K562 (cell line): ENCODE results near the gene ENOX2. TPM values are rescaled to one million over a fixed set of nuclear protein-coding genes. Genes with fewer than 3 reads are reported as not detected.
A peak's percentile ranks its signal among the peaks of the same experiment; 100 is the strongest.

Experiments
- CEBPG ChIP-seq, 3 experiments: fragments of 200-800 bp in 1 of 3; sonication (Bioruptor generic) in 1 of 3; sonication (generic) in 1 of 3; formaldehyde crosslinking in 1 of 3; IDR thresholded peaks in 2 of 3; conservative IDR thresholded peaks in 1 of 3; 2 replicates each; pipeline versions ENCODE4 v1.6.1 to v1.8.0; 2016 to 2022; ENCODE audit warnings: missing compliant biosample characterization in 2 of 3, missing genetic modification characterization in 2 of 3, mild to moderate bottlenecking in 1 of 3, missing genetic modification reagents in 1 of 3
- DDX20 ChIP-seq: fragments of 450-650 bp; IDR thresholded peaks from 2 replicates; pipeline ENCODE4 v1.6.1; 2016; ENCODE audit warnings: missing genetic modification characterization, low read depth, mild to moderate bottlenecking, missing compliant biosample characterization, moderate library complexity
- FOSL1 ChIP-seq: fragments of 200-800 bp; sonication (Bioruptor generic); conservative IDR thresholded peaks from 2 replicates; pipeline ENCODE4 v1.6.1; 2016; ENCODE audit warnings: missing genetic modification characterization, missing compliant biosample characterization
- GATAD2B ChIP-seq: fragments of 450-650 bp; IDR thresholded peaks from 2 replicates; pipeline ENCODE4 v1.6.1; 2017; ENCODE audit warnings: mild to moderate bottlenecking, borderline replicate concordance
- HOXB6 ChIP-seq: fragments of 250-450 bp; sonication (Bioruptor Pico); IDR thresholded peaks from 2 replicates; pipeline ENCODE4 v1.5.1; 2022; ENCODE audit warnings: mild to moderate bottlenecking, borderline replicate concordance
- MCM3 ChIP-seq: fragments of 450-650 bp; IDR thresholded peaks from 2 replicates; pipeline ENCODE4 v1.6.1; 2016
- NFXL1 ChIP-seq: fragments of 450-650 bp; formaldehyde crosslinking; IDR thresholded peaks from 2 replicates; pipeline ENCODE4 v1.4.0; 2021; ENCODE audit warnings: mild to moderate bottlenecking
- PTRF ChIP-seq: fragments of 450-650 bp; IDR thresholded peaks from 2 replicates; pipeline ENCODE4 v1.6.1; 2016; ENCODE audit warnings: mild to moderate bottlenecking, missing genetic modification characterization, missing compliant biosample characterization
- SMC3 ChIP-seq: conservative IDR thresholded peaks from 2 replicates; pipeline ENCODE4 v1.6.1; 2011; ENCODE audit warnings: low read depth, low read length, improper control_type of control experiment; ENCODE audit not compliant: insufficient read depth
- ZC3H11A ChIP-seq: IDR thresholded peaks from 2 replicates; pipeline ENCODE4 v1.6.1; 2012; ENCODE audit warnings: low read depth, low read length, improper control_type of control experiment
- ZFPM2 ChIP-seq: fragments of 250-450 bp; sonication (Bioruptor Pico); IDR thresholded peaks from 2 replicates; pipeline ENCODE4 v1.5.1; 2022; ENCODE audit warnings: mild to moderate bottlenecking
- ZNF174 ChIP-seq: fragments of 250-450 bp; sonication (Bioruptor Pico); IDR thresholded peaks from 2 replicates; pipeline ENCODE4 v1.4.0; 2020; ENCODE audit warnings: mild to moderate bottlenecking
- ZNF764 ChIP-seq: fragments of 250-450 bp; sonication (Bioruptor Pico); IDR thresholded peaks from 2 replicates; pipeline ENCODE4 v1.4.0; 2020; ENCODE audit warnings: low read depth, mild to moderate bottlenecking, moderate library complexity
- ZNF830 ChIP-seq: fragments of 250-450 bp; sonication (Bioruptor Pico); IDR thresholded peaks from 2 replicates; pipeline ENCODE4 v1.5.0; 2021; ENCODE audit warnings: mild to moderate bottlenecking
- polyA plus RNA-seq, 8 experiments: library from polyadenylated mRNA; depleted of rRNA in 4 of 8; stranded (reverse) in 5 of 8; unstranded in 3 of 8; fragments of >200 nt; fragmentation: Nextera tagmentation in 2 of 8; fragmentation: Illumina TruSeq in 1 of 8; extraction: Ambion mirVana in 2 of 8; extraction: Trizol in 1 of 8; gene quantifications; 2 replicates each; pipeline versions ENCODE4 v1.2.1 to v1.2.3, GENCODE V29; 2011 to 2014; ENCODE audit warnings: inconsistent platforms in 1 of 8, missing spikeins in 1 of 8
- total RNA-seq, 7 experiments: library from RNA; depleted of rRNA in 6 of 7; stranded (reverse); fragments of >200 nt in 6 of 7; fragmentation: Illumina TruSeq in 2 of 7; extraction: Trizol in 2 of 7; gene quantifications; 2 replicates each; pipeline versions ENCODE4 v1.2.1 to v1.2.3, GENCODE V29; 2011 to 2021; ENCODE audit warnings: low replicate concordance in 1 of 7
- TF ChIP-seq, protein P1 (sequence below): fragments of 450-650 bp; formaldehyde crosslinking; IDR thresholded peaks from 2 replicates; pipeline ENCODE4 v1.4.0; 2020; ENCODE audit warnings: mild to moderate bottlenecking, mixed read lengths
- TF ChIP-seq, protein P2 (sequence below), 2 experiments: fragments of 450-650 bp in 1 of 2; sonication (generic) in 1 of 2; formaldehyde crosslinking in 1 of 2; IDR thresholded peaks in 1 of 2; conservative IDR thresholded peaks in 1 of 2; 2 replicates each; pipeline versions ENCODE4 v1.6.1 to v1.8.1; 2016 to 2023; ENCODE audit warnings: mild to moderate bottlenecking in 2 of 2, moderate library complexity in 2 of 2, inconsistent platforms in 1 of 2, missing genetic modification reagents in 1 of 2
- TF ChIP-seq, protein P3 (sequence below): fragments of 250-450 bp; sonication (Bioruptor Pico); IDR thresholded peaks from 2 replicates; pipeline ENCODE4 v1.5.0; 2021
- TF ChIP-seq, protein P4 (sequence below): sonication (generic); formaldehyde crosslinking; IDR thresholded peaks from 2 replicates; pipeline ENCODE4 v1.8.1; 2023; ENCODE audit warnings: mild to moderate bottlenecking, missing genetic modification reagents
- TF ChIP-seq, protein P5 (sequence below), 2 experiments: fragments of 450-650 bp; IDR thresholded peaks; 2 replicates each; pipeline ENCODE4 v1.6.1; 2016

The ENOX2 gene
- total and polyA plus RNA-seq, 9 of the 15 experiments (the other 6 are each of a cell fraction or from before 2014, with no cell fraction given) = 6.1 to 24.0 (median 13.8) TPM

DNA sequence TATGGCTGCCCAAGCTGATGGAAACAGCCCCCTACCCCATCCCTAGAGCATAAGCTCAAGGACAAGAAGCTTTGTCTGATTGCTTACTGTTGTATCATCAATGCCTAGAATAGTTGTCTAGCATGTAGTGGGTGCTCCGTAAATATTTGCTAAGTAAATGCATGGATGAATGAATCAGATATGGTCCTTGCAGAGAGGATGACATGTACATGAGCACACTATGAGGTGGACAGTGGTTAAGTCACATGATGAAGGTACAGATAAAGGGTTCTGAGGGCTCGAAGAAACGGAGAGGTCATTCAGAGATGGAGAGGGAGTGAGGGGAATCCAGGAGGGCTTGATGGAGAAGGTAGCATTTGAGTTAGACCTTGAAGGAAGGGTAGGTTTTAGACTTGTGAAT is 287.1 kb downstream of the ENOX2 start (continued):
- TF ChIP-seq, protein P1, sequence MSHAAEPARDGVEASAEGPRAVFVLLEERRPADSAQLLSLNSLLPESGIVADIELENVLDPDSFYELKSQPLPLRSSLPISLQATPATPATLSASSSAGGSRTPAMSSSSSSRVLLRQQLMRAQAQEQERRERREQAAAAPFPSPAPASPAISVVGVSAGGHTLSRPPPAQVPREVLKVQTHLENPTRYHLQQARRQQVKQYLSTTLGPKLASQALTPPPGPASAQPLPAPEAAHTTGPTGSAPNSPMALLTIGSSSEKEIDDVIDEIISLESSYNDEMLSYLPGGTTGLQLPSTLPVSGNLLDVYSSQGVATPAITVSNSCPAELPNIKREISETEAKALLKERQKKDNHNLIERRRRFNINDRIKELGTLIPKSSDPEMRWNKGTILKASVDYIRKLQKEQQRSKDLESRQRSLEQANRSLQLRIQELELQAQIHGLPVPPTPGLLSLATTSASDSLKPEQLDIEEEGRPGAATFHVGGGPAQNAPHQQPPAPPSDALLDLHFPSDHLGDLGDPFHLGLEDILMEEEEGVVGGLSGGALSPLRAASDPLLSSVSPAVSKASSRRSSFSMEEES (CRISPR knock-in tag) = peak; percentile 48; the same call in 1 of the 2 replicates
- TF ChIP-seq PTRF (no peak), CEBPG (CRISPR knock-in tag; IDR thresholded peaks at IDR 0.05) (no peak), CEBPG (tag; conservative IDR thresholded peaks at IDR 0.05 in 1 of 2, IDR thresholded peaks at IDR 0.05 in 1 of 2) (peak in 1 of 2 experiments; percentile 28; a peak in 1 of 4 replicates), ZFPM2 (CRISPR knock-in tag) (no peak), GATAD2B (no peak), ZC3H11A (no peak), ZNF764 (CRISPR knock-in tag) (no peak), SMC3 (no peak), NFXL1 (no peak), MCM3 (no peak), FOSL1 (peak; percentile 75), HOXB6 (CRISPR knock-in tag) (no peak), ZNF174 (CRISPR knock-in tag) (no peak), DDX20 (tag) (no peak), ZNF830 (CRISPR knock-in tag) (no peak)
- TF ChIP-seq, protein P2, sequence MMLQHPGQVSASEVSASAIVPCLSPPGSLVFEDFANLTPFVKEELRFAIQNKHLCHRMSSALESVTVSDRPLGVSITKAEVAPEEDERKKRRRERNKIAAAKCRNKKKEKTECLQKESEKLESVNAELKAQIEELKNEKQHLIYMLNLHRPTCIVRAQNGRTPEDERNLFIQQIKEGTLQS (IDR thresholded peaks at IDR 0.05) = peak; percentile 28; the same call in 1 of the 2 replicates
- TF ChIP-seq, protein P2 (CRISPR knock-in tag; conservative IDR thresholded peaks at IDR 0.05) = no peak
- TF ChIP-seq, protein P3, sequence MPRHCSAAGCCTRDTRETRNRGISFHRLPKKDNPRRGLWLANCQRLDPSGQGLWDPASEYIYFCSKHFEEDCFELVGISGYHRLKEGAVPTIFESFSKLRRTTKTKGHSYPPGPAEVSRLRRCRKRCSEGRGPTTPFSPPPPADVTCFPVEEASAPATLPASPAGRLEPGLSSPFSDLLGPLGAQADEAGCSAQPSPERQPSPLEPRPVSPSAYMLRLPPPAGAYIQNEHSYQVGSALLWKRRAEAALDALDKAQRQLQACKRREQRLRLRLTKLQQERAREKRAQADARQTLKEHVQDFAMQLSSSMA = no peak
- TF ChIP-seq, protein P4, sequence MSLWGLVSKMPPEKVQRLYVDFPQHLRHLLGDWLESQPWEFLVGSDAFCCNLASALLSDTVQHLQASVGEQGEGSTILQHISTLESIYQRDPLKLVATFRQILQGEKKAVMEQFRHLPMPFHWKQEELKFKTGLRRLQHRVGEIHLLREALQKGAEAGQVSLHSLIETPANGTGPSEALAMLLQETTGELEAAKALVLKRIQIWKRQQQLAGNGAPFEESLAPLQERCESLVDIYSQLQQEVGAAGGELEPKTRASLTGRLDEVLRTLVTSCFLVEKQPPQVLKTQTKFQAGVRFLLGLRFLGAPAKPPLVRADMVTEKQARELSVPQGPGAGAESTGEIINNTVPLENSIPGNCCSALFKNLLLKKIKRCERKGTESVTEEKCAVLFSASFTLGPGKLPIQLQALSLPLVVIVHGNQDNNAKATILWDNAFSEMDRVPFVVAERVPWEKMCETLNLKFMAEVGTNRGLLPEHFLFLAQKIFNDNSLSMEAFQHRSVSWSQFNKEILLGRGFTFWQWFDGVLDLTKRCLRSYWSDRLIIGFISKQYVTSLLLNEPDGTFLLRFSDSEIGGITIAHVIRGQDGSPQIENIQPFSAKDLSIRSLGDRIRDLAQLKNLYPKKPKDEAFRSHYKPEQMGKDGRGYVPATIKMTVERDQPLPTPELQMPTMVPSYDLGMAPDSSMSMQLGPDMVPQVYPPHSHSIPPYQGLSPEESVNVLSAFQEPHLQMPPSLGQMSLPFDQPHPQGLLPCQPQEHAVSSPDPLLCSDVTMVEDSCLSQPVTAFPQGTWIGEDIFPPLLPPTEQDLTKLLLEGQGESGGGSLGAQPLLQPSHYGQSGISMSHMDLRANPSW (CRISPR knock-in tag) = no peak
- TF ChIP-seq, protein P5, sequence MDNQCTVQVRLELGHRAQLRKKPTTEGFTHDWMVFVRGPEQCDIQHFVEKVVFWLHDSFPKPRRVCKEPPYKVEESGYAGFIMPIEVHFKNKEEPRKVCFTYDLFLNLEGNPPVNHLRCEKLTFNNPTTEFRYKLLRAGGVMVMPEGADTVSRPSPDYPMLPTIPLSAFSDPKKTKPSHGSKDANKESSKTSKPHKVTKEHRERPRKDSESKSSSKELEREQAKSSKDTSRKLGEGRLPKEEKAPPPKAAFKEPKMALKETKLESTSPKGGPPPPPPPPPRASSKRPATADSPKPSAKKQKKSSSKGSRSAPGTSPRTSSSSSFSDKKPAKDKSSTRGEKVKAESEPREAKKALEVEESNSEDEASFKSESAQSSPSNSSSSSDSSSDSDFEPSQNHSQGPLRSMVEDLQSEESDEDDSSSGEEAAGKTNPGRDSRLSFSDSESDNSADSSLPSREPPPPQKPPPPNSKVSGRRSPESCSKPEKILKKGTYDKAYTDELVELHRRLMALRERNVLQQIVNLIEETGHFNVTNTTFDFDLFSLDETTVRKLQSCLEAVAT (IDR thresholded peaks at IDR 0.05) = no peak
